ENCODE measurements around the gene CKM. TPM values are rescaled to one million over a fixed set of nuclear protein-coding genes. Genes with fewer than 3 reads are reported as not detected.
"Not testable (repeated sequence)": the region's sequence is repeated elsewhere in the genome, so short reads cannot be mapped to it uniquely, and the experiment has no call there.

The CKM gene
- polyA plus RNA-seq, 4 donors, result 0.26 to 0.60 (median 0.41) TPM

- DNase-seq (ENCODE audit: low read depth in 4 of 4, low spot score in 3 of 4), result no peak
Measured at GRCh38 chr19:45294291-45295029, 28.2 kb downstream of the CKM start.

- no peak for DNase-seq (ENCODE audit: low read depth in 4 of 4, low spot score in 3 of 4)
Measured at GRCh38 chr19:45293682-45294081, 29.0 kb downstream of the CKM start.

GRCh38 chr19:45291834-45292233 lies 30.8 kb downstream of the CKM start:
- no peak for DNase-seq (ENCODE audit: low read depth in 4 of 4, low spot score in 3 of 4)

GRCh38 chr19:45290381-45290931 lies 32.2 kb downstream of the CKM start:
- DNase-seq (ENCODE audit: low read depth in 4 of 4, low spot score in 3 of 4), result no peak

DNA sequence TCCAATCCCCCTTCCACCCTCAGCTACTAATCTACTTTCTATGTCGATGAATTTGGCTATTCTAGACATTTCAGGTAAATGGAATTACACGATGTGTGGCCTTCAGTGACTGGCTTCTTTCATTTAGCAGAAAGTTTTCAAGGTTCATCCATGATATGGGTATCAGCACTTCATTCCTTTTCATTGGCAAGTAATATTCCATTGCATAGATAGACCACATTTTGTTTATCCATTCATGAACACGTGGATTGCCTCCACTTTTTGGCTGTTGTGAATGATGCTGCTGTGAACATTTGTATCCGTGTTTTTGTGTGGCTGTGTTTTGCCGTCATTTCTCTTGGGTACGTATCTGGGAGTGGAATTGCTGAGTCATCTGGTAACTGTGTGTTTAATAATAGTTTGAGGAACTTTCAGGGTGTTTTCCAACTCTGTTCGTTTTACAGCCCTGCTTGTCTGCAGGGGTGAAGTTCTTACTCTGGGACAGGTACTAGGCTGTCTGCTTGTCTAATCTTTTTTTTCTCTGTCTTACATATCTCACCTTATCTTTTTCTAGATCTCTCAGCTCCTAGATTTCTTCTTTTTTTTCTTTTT lies 39.1 kb downstream of the CKM start:
- DNase-seq (ENCODE audit: low read depth in 4 of 4, low spot score in 3 of 4), result no peak

- DNase-seq (ENCODE audit: low read depth in 4 of 4, low spot score in 3 of 4), result no peak
Measured at GRCh38 chr19:45280471-45280961, 42.2 kb downstream of the CKM start.

DNA sequence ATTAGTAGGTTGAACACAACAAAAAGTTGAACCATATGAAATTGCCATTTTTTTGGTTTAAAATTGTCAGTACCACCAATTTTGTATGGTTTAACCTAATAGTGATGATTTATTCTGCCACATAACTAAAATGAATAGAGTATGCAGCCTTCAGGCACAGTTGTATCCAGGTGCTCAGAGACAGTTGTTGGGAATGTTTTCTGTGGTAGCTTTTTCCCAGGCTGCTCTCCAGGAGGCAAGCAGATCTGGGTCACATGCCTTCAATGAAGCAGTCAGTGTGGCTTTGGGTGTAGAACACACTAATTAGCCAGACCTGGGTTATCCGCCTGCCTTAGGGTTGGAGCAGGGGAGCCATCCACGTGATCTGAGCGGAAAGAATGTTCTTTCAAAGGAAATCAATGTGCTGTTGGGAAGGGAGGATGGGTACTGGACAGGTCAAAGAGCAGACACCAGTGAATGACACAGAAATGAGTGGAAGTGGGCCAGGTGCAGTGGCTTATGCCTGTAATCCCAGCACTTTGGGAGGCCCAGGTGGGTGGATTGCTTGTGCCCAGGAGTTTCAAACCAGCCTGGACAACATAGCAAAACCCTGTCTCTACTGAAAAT lies 43.0 kb downstream of the CKM start:
- DNase-seq (ENCODE audit: low read depth in 4 of 4, low spot score in 3 of 4), result no peak

GRCh38 chr19:45278087-45278486 lies 44.6 kb downstream of the CKM start:
- no peak for DNase-seq (ENCODE audit: low read depth in 4 of 4, low spot score in 3 of 4)

GRCh38 chr19:45276284-45276687 lies 46.4 kb downstream of the CKM start:
- no peak for DNase-seq (ENCODE audit: low read depth in 4 of 4, low spot score in 3 of 4)

- no peak for DNase-seq (ENCODE audit: low read depth in 4 of 4, low spot score in 3 of 4)
Measured at GRCh38 chr19:45275370-45275971, 47.2 kb downstream of the CKM start.

GRCh38 chr19:45273521-45273855 lies 49.2 kb downstream of the CKM start:
- DNase-seq (ENCODE audit: low read depth in 4 of 4, low spot score in 3 of 4), result no peak

- no peak for DNase-seq (ENCODE audit: low read depth in 4 of 4, low spot score in 3 of 4)
Measured at GRCh38 chr19:45271735-45272108, 51.0 kb downstream of the CKM start.

DNA sequence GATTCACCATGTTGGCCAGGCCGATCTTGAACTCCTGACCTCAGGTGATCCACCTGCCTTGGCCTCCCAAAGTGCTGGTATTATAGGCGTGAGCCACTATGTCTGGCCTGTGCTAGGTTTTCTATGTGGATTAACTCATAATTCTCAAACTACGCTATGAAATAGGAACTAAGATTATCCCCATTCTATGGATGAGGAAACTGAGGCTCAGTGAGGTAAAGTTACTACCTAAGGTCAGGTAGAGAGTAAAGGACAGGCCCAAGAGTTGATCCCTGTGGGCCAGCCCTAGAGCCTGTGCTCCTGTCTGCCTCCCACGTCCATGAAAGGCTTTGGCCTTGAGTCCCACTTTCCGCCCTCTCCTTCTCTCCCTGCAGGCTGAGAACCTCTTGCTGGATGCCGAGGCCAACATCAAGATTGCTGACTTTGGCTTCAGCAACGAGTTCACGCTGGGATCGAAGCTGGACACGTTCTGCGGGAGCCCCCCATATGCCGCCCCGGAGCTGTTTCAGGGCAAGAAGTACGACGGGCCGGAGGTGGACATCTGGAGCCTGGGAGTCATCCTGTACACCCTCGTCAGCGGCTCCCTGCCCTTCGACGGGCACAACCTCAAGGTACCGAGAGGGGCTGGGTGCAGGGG lies 51.5 kb downstream of the CKM start:
- no peak for DNase-seq (ENCODE audit: low read depth in 4 of 4, low spot score in 3 of 4)

DNA sequence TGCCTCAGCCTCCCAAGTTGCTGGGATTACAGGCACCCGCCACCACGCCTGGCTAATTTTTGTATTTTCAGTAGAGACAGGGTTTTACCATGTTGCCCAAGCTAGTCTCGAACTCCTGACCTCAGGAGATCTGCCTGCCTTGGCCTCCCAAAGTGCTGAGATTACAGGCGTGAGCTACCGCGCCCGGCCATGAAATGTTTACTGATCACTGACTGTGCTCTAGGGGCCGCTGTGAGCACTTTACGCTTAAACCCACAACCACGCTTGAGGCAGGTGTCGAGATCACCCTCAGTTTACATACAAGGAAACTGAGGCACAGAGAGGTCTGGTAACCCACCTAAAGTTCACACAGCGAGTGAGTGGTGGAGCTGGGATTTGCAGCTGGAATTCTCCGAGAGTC lies 52.7 kb downstream of the CKM start:
- not testable (repeated sequence) for DNase-seq (ENCODE audit: low read depth in 4 of 4, low spot score in 3 of 4)

DNA sequence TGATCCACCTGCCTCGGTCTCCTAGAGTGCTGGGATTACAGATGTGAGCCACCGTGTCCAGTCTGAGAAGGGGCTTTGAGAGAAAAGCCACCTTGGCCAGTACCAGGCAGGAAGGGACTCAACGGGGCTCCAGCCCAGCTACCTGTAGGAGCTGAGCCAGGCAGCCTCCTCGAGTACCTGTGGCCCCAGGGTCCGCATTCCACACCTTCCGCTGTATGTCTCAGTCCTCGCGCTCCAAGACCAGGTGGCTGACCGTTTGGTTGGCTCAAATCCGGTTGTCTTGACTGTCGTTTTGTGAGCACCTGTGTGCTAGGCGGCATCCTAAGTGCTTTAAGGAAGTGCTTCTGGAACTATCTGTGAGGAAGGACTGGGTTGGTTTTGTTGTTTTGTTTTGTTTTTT lies 55.4 kb downstream of the CKM start:
- no peak for DNase-seq (ENCODE audit: low read depth in 4 of 4, low spot score in 3 of 4)

DNA sequence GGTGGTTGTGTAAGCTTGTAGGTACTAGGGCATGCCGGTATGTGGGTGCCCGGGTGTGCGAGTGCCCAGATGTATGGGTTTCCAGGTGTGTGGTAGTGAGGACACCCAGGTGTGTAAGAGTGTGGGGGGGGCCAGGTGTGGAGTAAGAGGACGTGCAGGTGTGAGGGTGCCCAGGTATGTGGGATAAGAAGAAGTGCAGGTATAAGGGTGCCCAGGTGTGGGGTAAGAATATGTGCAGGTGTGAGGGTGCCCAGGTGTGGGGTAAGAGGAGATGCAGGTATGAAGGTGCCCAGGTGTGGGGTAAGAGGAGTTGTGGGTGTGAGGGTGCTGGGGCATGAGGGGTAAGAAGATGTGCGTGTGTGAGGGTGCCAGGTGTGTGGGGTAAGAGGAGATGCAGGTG lies 57.3 kb downstream of the CKM start:
- DNase-seq (ENCODE audit: low read depth in 4 of 4, low spot score in 3 of 4), result no peak

DNA sequence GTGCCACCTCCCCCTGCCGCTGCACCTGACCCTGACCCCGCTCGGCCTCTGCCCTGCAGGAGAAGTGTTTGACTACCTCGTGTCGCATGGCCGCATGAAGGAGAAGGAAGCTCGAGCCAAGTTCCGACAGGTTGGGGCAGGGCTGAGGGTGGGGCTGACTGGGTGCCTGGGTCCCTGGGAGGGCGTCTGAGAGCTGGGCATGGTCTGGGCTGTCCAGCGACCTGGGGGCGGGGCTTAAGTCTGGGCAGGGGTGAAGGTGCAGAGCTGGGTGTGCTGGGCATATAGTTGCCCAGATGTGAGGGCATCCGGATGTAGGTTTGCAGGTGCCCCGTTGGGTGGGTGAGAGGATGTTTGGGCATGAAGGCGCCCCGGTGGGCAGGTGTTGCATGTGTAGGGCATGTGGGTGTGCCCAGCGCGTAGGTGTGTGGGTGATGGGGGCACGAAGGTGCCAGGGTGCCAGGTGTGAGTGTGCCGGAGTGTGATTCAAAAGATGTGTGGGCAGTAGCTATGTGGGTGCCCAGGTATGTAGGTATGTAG lies 57.8 kb downstream of the CKM start:
- DNase-seq (ENCODE audit: low read depth in 4 of 4, low spot score in 3 of 4), result no peak

GRCh38 chr19:45263013-45263412 lies 59.7 kb downstream of the CKM start:
- DNase-seq (ENCODE audit: low read depth in 4 of 4, low spot score in 3 of 4), result no peak

- no peak for DNase-seq (ENCODE audit: low read depth in 4 of 4, low spot score in 3 of 4)
Measured at GRCh38 chr19:45262570-45262969, 60.1 kb downstream of the CKM start.

DNA sequence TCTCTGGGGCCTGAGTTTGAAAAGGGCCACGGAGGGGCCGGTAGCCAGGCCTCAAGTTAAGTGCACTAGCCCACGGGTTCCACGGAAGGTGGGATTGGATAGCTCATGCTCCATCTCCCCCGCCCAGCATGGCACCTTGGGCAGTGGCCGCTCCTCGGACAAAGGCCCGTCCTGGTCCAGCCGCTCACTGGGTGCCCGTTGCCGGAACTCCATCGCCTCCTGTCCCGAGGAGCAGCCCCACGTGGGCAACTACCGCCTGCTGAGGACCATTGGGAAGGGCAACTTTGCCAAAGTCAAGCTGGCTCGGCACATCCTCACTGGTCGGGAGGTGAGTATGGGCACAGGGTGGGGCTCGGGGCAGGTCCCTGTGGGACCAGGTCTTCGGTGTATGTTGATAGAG lies 63.8 kb downstream of the CKM start:
- DNase-seq (ENCODE audit: low read depth in 4 of 4, low spot score in 3 of 4), result no peak

GRCh38 chr19:45256836-45257235 lies 65.8 kb downstream of the CKM start:
- no peak for DNase-seq (ENCODE audit: low read depth in 4 of 4, low spot score in 3 of 4)

Measured in left renal pelvis (tissue), 4 donors.